Pancreas (tissue), 10 donors: Measurements from ENCODE around the gene CXCR1. TPM values are rescaled to one million over a fixed set of nuclear protein-coding genes. Genes with fewer than 3 reads are reported as not detected.

Experiments used
- ATAC-seq, 4 donors: fragments of 200-7000 bp; cut with Tn5 transposase; one replicate each; pipeline versions ENCODE4 v1.8.0 to v1.9.1; 2020; ENCODE audit warnings: mild to moderate bottlenecking in 4 of 4, moderate library complexity in 4 of 4
- DNase-seq, 6 donors: peaks; one replicate each; pipeline ENCODE4 v3.0.0-alpha.2; 2020
- FAIRE-seq: peaks from 2 replicates; lab custom pipeline; 2012; peaks lifted over from hg19 to GRCh38; lab: Jason Lieb, UNC
- H3K27ac ChIP-seq, 4 donors: fragments of 200-600 bp; sonication (generic); 1 replicate in 3 of 4; 2 replicates in 1 of 4; pipeline versions ENCODE4 v1.5.0 to v1.8.0; 2020
- H3K27me3 ChIP-seq, 4 donors: fragments of 200-600 bp; one replicate each; pipeline ENCODE4 v1.8.0; 2021
- H3K36me3 ChIP-seq, 3 donors: fragments of 200-600 bp; sonication (generic) in 1 of 3; one replicate each; pipeline versions ENCODE4 v1.5.0 to v1.8.0; 2020 to 2021
- H3K4me1 ChIP-seq, 3 donors: fragments of 200-600 bp; one replicate each; pipeline ENCODE4 v1.8.0; 2021
- H3K4me3 ChIP-seq, 4 donors: fragments of 200-600 bp; sonication (generic) in 2 of 4; one replicate each; pipeline versions ENCODE4 v1.5.0 to v1.8.0; 2020 to 2021
- H3K9me3 ChIP-seq, 4 donors: fragments of 200-600 bp; one replicate each; pipeline ENCODE4 v1.8.0; 2021
- CTCF ChIP-seq, 4 donors: fragments of 200-600 bp; sonication (generic) in 3 of 4; IDR thresholded peaks; one replicate each; pipeline versions ENCODE4 v1.5.0 to v1.8.0; 2021; ENCODE audit warnings: antibody characterized with exemption in 4 of 4
- WGBS, 2 donors: extraction: QIAGEN DNeasy Blood & Tissue Kit; methylation state at CpG; one replicate each; pipeline ENCODE4 v1.1.7; 2013; 5-methylcytosine and 5-hydroxymethylcytosine counted together
- intact Hi-C, 3 donors: fragments of 100-400 bp; cut with DNase I; formaldehyde crosslinking; loops; one replicate each; pipeline versions ENCODE4 v1.11.1 to v1.14.2; 2022
- polyA plus RNA-seq, 2 donors: library from polyadenylated mRNA; stranded (reverse); fragments of 200-250 nt; gene quantifications; one replicate each; pipeline ENCODE4 v1.2.3, GENCODE V29; 2013
- total RNA-seq, 6 donors: library from RNA; stranded (reverse); fragmentation: NEBNext Ultra II Directional in 4 of 6; extraction: Animal tissue kit (Norgen Biotek cat#: 25700) in 4 of 6; gene quantifications; one replicate each; pipeline versions ENCODE4 v1.2.1 to v1.2.4, GENCODE V29; 2021 to 2023
- donor health status: healthy with polysubstance abuse.
- donor health status: DM: no; HTN: no; CAD: no; lungs with moderate emphysema.
- donor health status: DM: no; HTN: no; CAD: no.
- donor health status: control.
- donor health status: control.
- donor health status: Bipolar disorder and iron deficiency.
- donor health status: DM: yes; HTN: yes; CAD: no.
- donor health status: DM: no; HTN: no; CAD: no.
- donor health status: DM: no; HTN: no; CAD: no.
- donor health status: DM: yes; HTN: yes; CAD: no.

The CXCR1 gene
- total and polyA plus RNA-seq, 8 donors: 0.08 to 0.92 (median 0.52) TPM; not detected in 3

DNA sequence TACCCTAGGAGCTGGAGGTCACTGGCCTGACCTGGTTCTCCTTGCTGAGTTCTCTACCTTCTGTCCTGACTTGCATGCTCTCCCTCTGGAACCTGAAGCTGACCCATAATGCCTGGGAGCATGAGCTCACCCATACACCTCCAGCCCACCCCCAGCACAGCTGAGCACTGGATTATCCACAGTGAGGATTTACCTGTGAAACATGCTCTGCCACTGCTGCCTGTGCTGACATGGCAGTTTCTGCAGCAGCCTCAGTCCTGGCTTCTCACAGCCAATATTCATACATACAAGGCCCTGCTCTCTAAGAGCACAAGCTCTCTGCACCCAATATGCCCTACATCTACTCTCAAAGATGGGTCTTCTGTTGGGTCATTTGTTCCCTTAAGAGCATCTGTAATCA, 35.9 kb downstream of the CXCR1 start:
- ATAC-seq (no peak), FAIRE-seq (no peak), DNase-seq (no peak)
- Histone ChIP-seq H3K27ac (no peak overlapping the region), H3K4me1 (no peaks in the 10 kb centered on the region), H3K9me3 (no peaks in the 10 kb centered on the region), H3K4me3 (no peak overlapping the region), H3K36me3 (no peaks in the 10 kb centered on the region), H3K27me3 (no peaks in the 10 kb centered on the region)
- intact Hi-C loops: no loop called here
- TF ChIP-seq CTCF (IDR thresholded peaks at IDR 0.05): no peak

- DNase-seq (no peak), ATAC-seq (no peak), FAIRE-seq (no peak)
- no peak for TF ChIP-seq CTCF (IDR thresholded peaks at IDR 0.05)
- no peaks in the 10 kb centered on the region for H3K27me3 ChIP-seq
- WGBS, 2 donors: 81 to 89% methylated on average over 2 of the region's 2 CpGs
- H3K9me3 ChIP-seq: no peaks in the 10 kb centered on the region
- no peaks in the 10 kb centered on the region for H3K4me1 ChIP-seq
- H3K4me3 ChIP-seq: no peak overlapping the region
- H3K36me3 ChIP-seq: no peaks in the 10 kb centered on the region
- H3K27ac ChIP-seq: no peak overlapping the region
- intact Hi-C loops: no loop called here
These were observed 36.4 kb downstream of the CXCR1 start for GRCh38 chr2:218130377-218130776.

GRCh38 chr2:218129458-218130135, 37.2 kb downstream of the CXCR1 start:
- DNase-seq (no peak), FAIRE-seq (no peak), ATAC-seq (no peak)
- Histone ChIP-seq H3K9me3 (no peaks in the 10 kb centered on the region), H3K4me1 (no peaks in the 10 kb centered on the region), H3K4me3 (no peak overlapping the region), H3K27ac (no peak overlapping the region), H3K27me3 (no peaks in the 10 kb centered on the region), H3K36me3 (no peaks in the 10 kb centered on the region)
- TF ChIP-seq CTCF (IDR thresholded peaks at IDR 0.05): no peak
- 79 to 89% methylated on average over 6 of the region's 6 CpGs for WGBS, 2 donors
- intact Hi-C loops: no loop called here

DNA sequence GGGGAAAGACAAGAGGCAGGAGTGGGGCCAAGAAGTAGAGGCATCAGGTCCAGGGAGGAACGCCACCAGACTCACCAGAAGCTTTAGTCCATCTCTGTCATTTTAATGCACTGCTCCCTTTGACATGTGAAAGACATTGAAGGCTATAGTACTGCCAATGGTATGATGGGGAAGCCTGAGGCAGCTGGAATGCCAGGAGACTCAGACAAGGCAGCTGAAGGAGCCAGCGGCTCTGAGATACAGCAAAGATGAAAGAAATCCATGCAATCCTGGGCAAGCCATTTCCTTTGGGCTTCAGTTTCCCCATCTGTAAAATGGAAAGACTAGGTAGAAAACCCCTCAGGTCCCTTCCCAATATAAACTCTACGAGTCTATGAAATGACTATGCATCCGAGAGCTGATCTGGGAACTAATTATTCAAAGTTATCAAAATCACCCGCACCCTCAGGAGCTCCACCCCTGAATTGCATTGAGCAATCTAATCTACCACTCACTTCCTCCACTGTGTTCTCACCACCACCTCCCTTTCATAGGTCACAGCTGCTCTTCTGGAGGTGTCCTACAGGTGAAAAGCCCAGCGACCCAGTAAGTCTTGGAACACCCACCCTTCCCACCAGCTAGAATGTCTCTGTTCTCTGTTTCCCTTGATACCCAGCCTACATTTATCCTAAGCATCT, 37.8 kb downstream of the CXCR1 start:
- intact Hi-C loops: no loop called here
- TF ChIP-seq CTCF (IDR thresholded peaks at IDR 0.05): no peak
- Histone ChIP-seq H3K4me3 (no peak overlapping the region), H3K27me3 (no peaks in the 10 kb centered on the region), H3K36me3 (no peaks in the 10 kb centered on the region), H3K4me1 (no peaks in the 10 kb centered on the region), H3K27ac (no peak overlapping the region), H3K9me3 (no peaks in the 10 kb centered on the region)
- DNase-seq: no peak
- no peak for ATAC-seq
- no peak for FAIRE-seq
- 66 to 80% methylated on average over 6 of the region's 6 CpGs for WGBS, 2 donors

DNA sequence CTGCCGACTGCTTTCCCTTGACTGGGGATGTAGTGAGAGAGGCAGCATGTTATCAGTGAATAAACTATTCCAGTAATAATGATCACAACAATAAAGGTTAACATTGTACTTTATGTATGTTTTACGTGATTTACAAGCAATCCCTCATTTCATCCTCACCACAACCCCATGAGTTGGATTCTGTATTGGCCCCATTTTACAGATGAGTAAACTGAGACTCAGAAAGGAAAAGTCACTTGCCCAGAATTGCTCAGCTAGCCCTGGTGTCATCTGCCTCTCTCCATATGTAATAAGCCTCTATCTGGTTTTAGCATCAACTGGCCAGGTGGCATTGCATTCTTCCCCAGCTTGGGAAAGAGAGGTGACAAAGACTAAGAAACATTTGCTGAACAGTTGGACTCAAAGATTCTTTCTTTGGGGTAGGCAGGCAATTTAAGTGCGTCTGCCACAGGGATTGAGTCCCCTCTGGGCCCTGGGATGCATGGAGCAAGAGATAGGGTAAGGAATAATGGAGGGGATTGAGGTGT, 38.8 kb downstream of the CXCR1 start:
- WGBS, 2 donors: 67 to 68% methylated on average over 3 of the region's 3 CpGs
- no peaks in the 10 kb centered on the region for H3K4me1 ChIP-seq
- FAIRE-seq (no peak), DNase-seq (no peak), ATAC-seq (no peak)
- no peaks in the 10 kb centered on the region for H3K9me3 ChIP-seq
- no peak overlapping the region for H3K27ac ChIP-seq
- H3K27me3 ChIP-seq: no peaks in the 10 kb centered on the region
- H3K4me3 ChIP-seq: no peak overlapping the region
- intact Hi-C loops: no loop called here
- H3K36me3 ChIP-seq: no peaks in the 10 kb centered on the region
- no peak for TF ChIP-seq CTCF (IDR thresholded peaks at IDR 0.05)
